Fibroblast of pulmonary artery (primary cell): Measurements from ENCODE around the gene PITPNM3.

Experiments used
- DNase-seq: peaks from one replicate; pipeline ENCODE4 v3.0.0-alpha.2; 2010; ENCODE audit warnings: low read depth
- H3K4me3 ChIP-seq: replicated peaks from 2 replicates; pipeline ENCODE4 v1.5.1; 2011; ENCODE audit warnings: low read depth, mild to moderate bottlenecking, control low read depth, low read length, moderate library complexity
- CTCF ChIP-seq: IDR thresholded peaks from 2 replicates; pipeline ENCODE4 v1.5.1; 2011; ENCODE audit warnings: mild to moderate bottlenecking, control low read depth, low read length, inconsistent platforms; ENCODE audit errors: missing control alignments

PITPNM3 gene

GRCh38 chr17:6569370-6570285 is 13.3 kb upstream of the PITPNM3 start:
- no peak for DNase-seq
- TF ChIP-seq CTCF: no peak
- no peak overlapping the region for H3K4me3 ChIP-seq

- H3K4me3 ChIP-seq: no peak overlapping the region
- TF ChIP-seq CTCF: no peak
These were observed 11.9 kb upstream of the PITPNM3 start for GRCh38 chr17:6568184-6568758.

GRCh38 chr17:6567528-6568183 is 11.3 kb upstream of the PITPNM3 start:
- DNase-seq: no peak
- no peak overlapping the region for H3K4me3 ChIP-seq
- TF ChIP-seq CTCF: no peak

More at GRCh38 chr17:6568184-6568758, 11.9 kb upstream of the PITPNM3 start:
- DNase-seq: no peak

GRCh38 chr17:6561446-6561845 is 5.1 kb upstream of the PITPNM3 start:
- no peak for DNase-seq
- TF ChIP-seq CTCF: no peak
- H3K4me3 ChIP-seq: no peak overlapping the region

- no peak for TF ChIP-seq CTCF
- H3K4me3 ChIP-seq: no peak overlapping the region
- no peak for DNase-seq
These were observed 4.1 kb upstream of the PITPNM3 start for GRCh38 chr17:6560496-6560895.

GRCh38 chr17:6559753-6560215 is 3.4 kb upstream of the PITPNM3 start:
- no peak overlapping the region for H3K4me3 ChIP-seq
- no peak for DNase-seq
- TF ChIP-seq CTCF: no peak
